ENCODE data around the gene KY.

DNA sequence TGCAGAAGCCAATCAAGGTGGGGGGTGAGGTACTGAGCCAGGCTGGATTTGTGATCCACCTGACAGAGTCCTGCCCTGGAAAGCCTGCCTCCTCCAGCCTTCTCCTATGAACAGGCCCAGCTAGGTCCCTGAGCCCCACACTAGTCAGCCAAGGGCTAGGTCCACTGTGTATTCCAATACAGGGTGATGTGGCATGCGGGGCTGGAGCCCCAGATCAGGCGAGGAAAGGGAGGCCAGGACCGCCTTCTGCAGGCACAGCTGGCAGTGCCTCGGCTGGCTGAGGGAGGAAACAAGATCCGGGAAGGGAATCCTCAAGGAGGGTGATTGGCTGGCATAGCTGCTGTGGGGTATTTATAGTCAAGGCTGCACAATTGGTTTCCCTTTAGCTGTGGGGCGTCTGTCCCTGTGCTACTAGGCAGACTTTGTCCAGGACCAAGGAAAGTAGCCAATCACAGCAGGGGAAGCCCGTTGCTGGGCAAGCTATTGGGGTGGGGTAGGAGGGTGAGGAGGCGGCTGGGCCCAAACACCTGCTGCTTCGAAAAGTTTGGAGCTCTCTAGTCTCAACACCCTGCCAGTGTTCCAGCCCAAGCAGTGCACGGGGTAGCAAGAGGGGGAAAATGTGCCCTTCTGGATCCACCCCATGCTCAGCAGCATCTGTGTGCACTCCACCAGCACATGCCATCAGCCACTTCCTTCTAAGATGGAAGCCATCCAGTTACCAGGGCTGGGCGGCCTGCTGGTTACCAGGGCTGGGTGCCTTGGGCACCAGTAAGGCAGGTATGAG, 5.9 kb downstream of the KY start:
- TF ChIP-seq EZH2 (IDR thresholded peaks at IDR 0.05; ENCODE audit: borderline replicate concordance, control insufficient read depth, low read depth, low read length) (no peak), SUPT20H (IDR thresholded peaks at IDR 0.05; ENCODE audit: borderline replicate concordance, control insufficient read depth, low read depth, low read length) (no peak), SREBF2 (IDR thresholded peaks at IDR 0.05; ENCODE audit: low read length) (no peak), ZNF274 (IDR thresholded peaks at IDR 0.05; ENCODE audit: insufficient read depth, insufficient read length) (no peak), SMAD1 (IDR thresholded peaks at IDR 0.05; ENCODE audit: low read depth, partially characterized antibody) (no peak), YBX1 (IDR thresholded peaks at IDR 0.05) (no peak), CTCF (IDR thresholded peaks at IDR 0.05 in 2 of 3, conservative IDR thresholded peaks at IDR 0.05 in 1 of 3; ENCODE audit: control insufficient read depth in 2 of 3, extremely low read depth in 1 of 3, insufficient read depth in 1 of 3, low read depth in 3 of 3, low read length in 3 of 3) (no peak)
- TF ChIP-seq, protein P1, sequence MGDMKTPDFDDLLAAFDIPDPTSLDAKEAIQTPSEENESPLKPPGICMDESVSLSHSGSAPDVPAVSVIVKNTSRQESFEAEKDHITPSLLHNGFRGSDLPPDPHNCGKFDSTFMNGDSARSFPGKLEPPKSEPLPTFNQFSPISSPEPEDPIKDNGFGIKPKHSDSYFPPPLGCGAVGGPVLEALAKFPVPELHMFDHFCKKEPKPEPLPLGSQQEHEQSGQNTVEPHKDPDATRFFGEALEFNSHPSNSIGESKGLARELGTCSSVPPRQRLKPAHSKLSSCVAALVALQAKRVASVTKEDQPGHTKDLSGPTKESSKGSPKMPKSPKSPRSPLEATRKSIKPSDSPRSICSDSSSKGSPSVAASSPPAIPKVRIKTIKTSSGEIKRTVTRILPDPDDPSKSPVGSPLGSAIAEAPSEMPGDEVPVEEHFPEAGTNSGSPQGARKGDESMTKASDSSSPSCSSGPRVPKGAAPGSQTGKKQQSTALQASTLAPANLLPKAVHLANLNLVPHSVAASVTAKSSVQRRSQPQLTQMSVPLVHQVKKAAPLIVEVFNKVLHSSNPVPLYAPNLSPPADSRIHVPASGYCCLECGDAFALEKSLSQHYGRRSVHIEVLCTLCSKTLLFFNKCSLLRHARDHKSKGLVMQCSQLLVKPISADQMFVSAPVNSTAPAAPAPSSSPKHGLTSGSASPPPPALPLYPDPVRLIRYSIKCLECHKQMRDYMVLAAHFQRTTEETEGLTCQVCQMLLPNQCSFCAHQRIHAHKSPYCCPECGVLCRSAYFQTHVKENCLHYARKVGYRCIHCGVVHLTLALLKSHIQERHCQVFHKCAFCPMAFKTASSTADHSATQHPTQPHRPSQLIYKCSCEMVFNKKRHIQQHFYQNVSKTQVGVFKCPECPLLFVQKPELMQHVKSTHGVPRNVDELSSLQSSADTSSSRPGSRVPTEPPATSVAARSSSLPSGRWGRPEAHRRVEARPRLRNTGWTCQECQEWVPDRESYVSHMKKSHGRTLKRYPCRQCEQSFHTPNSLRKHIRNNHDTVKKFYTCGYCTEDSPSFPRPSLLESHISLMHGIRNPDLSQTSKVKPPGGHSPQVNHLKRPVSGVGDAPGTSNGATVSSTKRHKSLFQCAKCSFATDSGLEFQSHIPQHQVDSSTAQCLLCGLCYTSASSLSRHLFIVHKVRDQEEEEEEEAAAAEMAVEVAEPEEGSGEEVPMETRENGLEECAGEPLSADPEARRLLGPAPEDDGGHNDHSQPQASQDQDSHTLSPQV (IDR thresholded peaks at IDR 0.05), result no peak
- TF ChIP-seq, protein P2, sequence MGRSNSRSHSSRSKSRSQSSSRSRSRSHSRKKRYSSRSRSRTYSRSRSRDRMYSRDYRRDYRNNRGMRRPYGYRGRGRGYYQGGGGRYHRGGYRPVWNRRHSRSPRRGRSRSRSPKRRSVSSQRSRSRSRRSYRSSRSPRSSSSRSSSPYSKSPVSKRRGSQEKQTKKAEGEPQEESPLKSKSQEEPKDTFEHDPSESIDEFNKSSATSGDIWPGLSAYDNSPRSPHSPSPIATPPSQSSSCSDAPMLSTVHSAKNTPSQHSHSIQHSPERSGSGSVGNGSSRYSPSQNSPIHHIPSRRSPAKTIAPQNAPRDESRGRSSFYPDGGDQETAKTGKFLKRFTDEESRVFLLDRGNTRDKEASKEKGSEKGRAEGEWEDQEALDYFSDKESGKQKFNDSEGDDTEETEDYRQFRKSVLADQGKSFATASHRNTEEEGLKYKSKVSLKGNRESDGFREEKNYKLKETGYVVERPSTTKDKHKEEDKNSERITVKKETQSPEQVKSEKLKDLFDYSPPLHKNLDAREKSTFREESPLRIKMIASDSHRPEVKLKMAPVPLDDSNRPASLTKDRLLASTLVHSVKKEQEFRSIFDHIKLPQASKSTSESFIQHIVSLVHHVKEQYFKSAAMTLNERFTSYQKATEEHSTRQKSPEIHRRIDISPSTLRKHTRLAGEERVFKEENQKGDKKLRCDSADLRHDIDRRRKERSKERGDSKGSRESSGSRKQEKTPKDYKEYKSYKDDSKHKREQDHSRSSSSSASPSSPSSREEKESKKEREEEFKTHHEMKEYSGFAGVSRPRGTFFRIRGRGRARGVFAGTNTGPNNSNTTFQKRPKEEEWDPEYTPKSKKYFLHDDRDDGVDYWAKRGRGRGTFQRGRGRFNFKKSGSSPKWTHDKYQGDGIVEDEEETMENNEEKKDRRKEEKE (IDR thresholded peaks at IDR 0.05), result no peak
